IMR-90 (cell line): Measurements from ENCODE around the gene AAK1. TPM values are rescaled to one million over a fixed set of nuclear protein-coding genes. Genes with fewer than 3 reads are reported as not detected.

Experiments
- ATAC-seq: fragments of 200-7000 bp; cut with Tn5 transposase; 2 replicates; pipeline ENCODE4 v1.9.1; 2020; ENCODE audit warnings: low read depth, mild to moderate bottlenecking, moderate library complexity
- BruUV-seq: library from RNA; stranded (reverse); fragments of 400-500 nt; replicated peaks from 2 replicates; lab custom pipeline; 2021; lab: Mats Ljungman, UMichigan
- CTCF ChIA-PET: fragments of 300-600 bp; formaldehyde crosslinking; extraction: SDS; loops from one replicate; lab custom pipeline; 2021; ENCODE audit warnings: antibody characterized with exemption; lab: Yijun Ruan, JAX
- POLR2A ChIA-PET: fragments of 300-600 bp; sonication (Branson Sonifier 250); formaldehyde crosslinking; loops from one replicate; lab custom pipeline; 2022; ENCODE audit warnings: antibody characterized with exemption; ENCODE audit not compliant: unreplicated experiment; lab: Charles Lee
- DNase-seq: peaks from one replicate; pipeline ENCODE4 v3.0.0; 2013
- H2AFZ ChIP-seq: replicated peaks from 2 replicates; pipeline ENCODE3; 2013; ENCODE audit warnings: low read length, mild to moderate bottlenecking; ENCODE audit not compliant: poor library complexity
- H2AK5ac ChIP-seq: 2 replicates; pipeline ENCODE4 v1.6.1; 2013; ENCODE audit warnings: low read depth, low read length, inconsistent platforms
- H2AK9ac ChIP-seq: replicated peaks from 2 replicates; pipeline ENCODE3; 2013; ENCODE audit warnings: mild to moderate bottlenecking, low read depth, low read length, moderate library complexity; ENCODE audit not compliant: poor library complexity
- H2BK120ac ChIP-seq: 2 replicates; pipeline ENCODE4 v1.6.1; 2013; ENCODE audit warnings: low read depth, low read length, inconsistent platforms
- H2BK15ac ChIP-seq: 3 replicates; pipeline ENCODE4 v1.6.1; 2013; ENCODE audit warnings: low read depth, low read length, inconsistent platforms
- H2BK20ac ChIP-seq: 2 replicates; pipeline ENCODE4 v1.6.1; 2013; ENCODE audit warnings: low read depth, mild to moderate bottlenecking, inconsistent platforms, low read length, moderate library complexity
- H2BK5ac ChIP-seq: 2 replicates; pipeline ENCODE4 v1.6.1; 2013; ENCODE audit warnings: mild to moderate bottlenecking, low read depth, low read length, inconsistent platforms; ENCODE audit not compliant: poor library complexity, severe bottlenecking
- H3K14ac ChIP-seq: replicated peaks from 2 replicates; pipeline ENCODE4 v1.6.1; 2013; ENCODE audit warnings: low read depth, low read length, inconsistent platforms
- H3K18ac ChIP-seq: 2 replicates; pipeline ENCODE4 v1.6.1; 2013; ENCODE audit warnings: low read depth, low read length, control low read depth
- H3K23ac ChIP-seq: 2 replicates; pipeline ENCODE4 v1.6.1; 2013; ENCODE audit warnings: low read depth, low read length, inconsistent platforms
- H3K27ac ChIP-seq: 2 replicates; pipeline ENCODE4 v1.5.1; 2013; ENCODE audit warnings: mild to moderate bottlenecking, control low read depth, low read length; ENCODE audit not compliant: insufficient read depth
- H3K27me3 ChIP-seq: 2 replicates; pipeline ENCODE4 v1.6.1; 2013; ENCODE audit warnings: low read length; ENCODE audit not compliant: control insufficient read depth, insufficient read depth
- H3K36me3 ChIP-seq: 2 replicates; pipeline ENCODE4 v1.6.1; 2013; ENCODE audit warnings: low read length, mixed read lengths; ENCODE audit not compliant: control insufficient read depth, insufficient read depth
- H3K4ac ChIP-seq: 2 replicates; pipeline ENCODE4 v1.6.1; 2013; ENCODE audit warnings: low read depth, low read length, inconsistent platforms
- H3K4me1 ChIP-seq: 2 replicates; pipeline ENCODE4 v1.6.1; 2013; ENCODE audit warnings: low read length, mixed read lengths; ENCODE audit not compliant: control insufficient read depth, insufficient read depth
- H3K4me2 ChIP-seq: 2 replicates; pipeline ENCODE4 v1.6.1; 2013; ENCODE audit warnings: low read depth, mild to moderate bottlenecking, control low read depth, low read length, moderate library complexity
- H3K4me3 ChIP-seq: 2 replicates; pipeline ENCODE4 v1.5.1; 2013; ENCODE audit warnings: low read depth, mild to moderate bottlenecking, control low read depth, low read length, moderate library complexity; ENCODE audit not compliant: insufficient read depth
- H3K56ac ChIP-seq: 2 replicates; pipeline ENCODE4 v1.6.1; 2013; ENCODE audit warnings: low read length, inconsistent platforms; ENCODE audit not compliant: insufficient read depth; ENCODE audit errors: extremely low read depth
- H3K79me1 ChIP-seq, 2 experiments: 2 replicates each; pipeline ENCODE4 v1.6.1; 2013; ENCODE audit warnings: low read length in 2 of 2, inconsistent platforms in 1 of 2, low read depth in 1 of 2
- H3K9ac ChIP-seq: 2 replicates; pipeline ENCODE4 v1.6.1; 2013; ENCODE audit warnings: low read depth, low read length, control low read depth
- H3K9me1 ChIP-seq: 2 replicates; pipeline ENCODE4 v1.6.1; 2013; ENCODE audit warnings: low read length, inconsistent platforms; ENCODE audit not compliant: insufficient read depth
- H3K9me3 ChIP-seq: 2 replicates; pipeline ENCODE4 v1.6.1; 2013; ENCODE audit warnings: low read length; ENCODE audit not compliant: control insufficient read depth, insufficient read depth
- H4K20me1 ChIP-seq: 2 replicates; pipeline ENCODE4 v1.6.1; 2013; ENCODE audit warnings: low read length, inconsistent platforms; ENCODE audit not compliant: insufficient read depth
- H4K5ac ChIP-seq: 2 replicates; pipeline ENCODE4 v1.6.1; 2013; ENCODE audit warnings: mild to moderate bottlenecking, low read depth, low read length, control low read depth
- H4K8ac ChIP-seq, 2 experiments: 2 replicates each; pipeline ENCODE4 v1.6.1; 2013; ENCODE audit warnings: low read depth in 2 of 2, low read length in 2 of 2, control low read depth in 1 of 2, inconsistent platforms in 1 of 2
- H4K91ac ChIP-seq: 2 replicates; pipeline ENCODE4 v1.6.1; 2013; ENCODE audit warnings: low read depth, low read length, inconsistent platforms; ENCODE audit not compliant: insufficient read depth
- BHLHE40 ChIP-seq: fragments of 150-350 bp; IDR thresholded peaks from 2 replicates; pipeline ENCODE4 v1.6.1; 2016; ENCODE audit warnings: mild to moderate bottlenecking, low read depth, low read length
- CEBPB ChIP-seq: IDR thresholded peaks from 2 replicates; pipeline ENCODE4 v1.6.1; 2012; ENCODE audit warnings: low read depth, low read length, improper control_type of control experiment
- CHD1 ChIP-seq: IDR thresholded peaks from 2 replicates; pipeline ENCODE4 v1.6.1; 2012; ENCODE audit warnings: low read depth, low read length, improper control_type of control experiment
- ELK1 ChIP-seq: fragments of 150-350 bp; IDR thresholded peaks from 2 replicates; pipeline ENCODE4 v1.6.1; 2016; ENCODE audit warnings: low read depth, mild to moderate bottlenecking, low read length, moderate library complexity, borderline replicate concordance
- FOS ChIP-seq: fragments of 150-350 bp; IDR thresholded peaks from 2 replicates; pipeline ENCODE4 v1.6.1; 2016; ENCODE audit warnings: low read depth, low read length
- MAFK ChIP-seq: IDR thresholded peaks from 2 replicates; pipeline ENCODE4 v1.6.1; 2012; ENCODE audit warnings: low read depth, low read length, improper control_type of control experiment
- MAZ ChIP-seq: IDR thresholded peaks from 2 replicates; pipeline ENCODE4 v1.6.1; 2012; ENCODE audit warnings: low read depth, mild to moderate bottlenecking, low read length, improper control_type of control experiment, moderate library complexity, borderline replicate concordance
- MXI1 ChIP-seq: IDR thresholded peaks from 2 replicates; pipeline ENCODE4 v1.6.1; 2012; ENCODE audit warnings: low read depth, mild to moderate bottlenecking, low read length, moderate library complexity, borderline replicate concordance
- NFE2L2 ChIP-seq: fragments of 150-350 bp; IDR thresholded peaks from 2 replicates; pipeline ENCODE4 v1.6.1; 2016; ENCODE audit warnings: low read depth, mild to moderate bottlenecking, low read length
- POLR2A ChIP-seq: IDR thresholded peaks from 2 replicates; pipeline ENCODE4 v1.6.1; 2012; ENCODE audit warnings: mild to moderate bottlenecking, low read depth, low read length
- RAD21 ChIP-seq: IDR thresholded peaks from 2 replicates; pipeline ENCODE4 v1.6.1; 2012; ENCODE audit warnings: low read length, improper control_type of control experiment
- RCOR1 ChIP-seq: IDR thresholded peaks from 2 replicates; pipeline ENCODE4 v1.6.1; 2012; ENCODE audit warnings: mild to moderate bottlenecking, low read length, improper control_type of control experiment; ENCODE audit not compliant: insufficient replicate concordance
- RFX5 ChIP-seq: IDR thresholded peaks from 2 replicates; pipeline ENCODE4 v1.8.0; 2012; ENCODE audit warnings: low read depth, mild to moderate bottlenecking, low read length, moderate library complexity
- SMC3 ChIP-seq: fragments of 150-350 bp; IDR thresholded peaks from 2 replicates; pipeline ENCODE4 v1.6.1; 2016; ENCODE audit warnings: low read depth, mild to moderate bottlenecking, antibody characterized with exemption, low read length, moderate library complexity
- USF2 ChIP-seq: fragments of 150-350 bp; IDR thresholded peaks from 2 replicates; pipeline ENCODE4 v1.6.1; 2017; ENCODE audit warnings: mild to moderate bottlenecking, antibody characterized with exemption, low read length, low read depth
- WGBS, 2 experiments: methylation state at CpG; one replicate each; pipeline versions ENCODE4 v1.1.5 to v1.1.7; 2013; ENCODE audit warnings: missing lambda C conversion rate in 2 of 2; ENCODE audit not compliant: insufficient read length in 1 of 2; ENCODE audit errors: extremely low coverage in 2 of 2; 5-methylcytosine and 5-hydroxymethylcytosine counted together
- dilution Hi-C: fragments of 300-500 bp; cut with HindIII; formaldehyde crosslinking; loops from one replicate; pipeline ENCODE4 v1.14.3; 2018; ENCODE audit warnings: low sequenced_read_pairs; ENCODE audit not compliant: unreplicated experiment
- in situ Hi-C: fragments of 300-500 bp; cut with MboI; formaldehyde crosslinking; loops from 3 replicates; pipeline ENCODE4 v1.14.3; 2019; ENCODE audit warnings: low sequenced_read_pairs, inconsistent platforms, mixed read lengths
- intact Hi-C: fragments of 100-400 bp; cut with micrococcal nuclease; formaldehyde crosslinking; loops from 2 replicates; pipeline ENCODE4 v1.10.0; 2022
- polyA plus RNA-seq, 3 experiments: library from polyadenylated mRNA; depleted of rRNA; stranded (reverse); fragments of >200 nt; gene quantifications; 2 replicates each; pipeline ENCODE4 v1.2.3, GENCODE V29; 2012; ENCODE audit warnings: low replicate concordance in 1 of 3
- total RNA-seq: library from RNA; depleted of rRNA; stranded (reverse); fragments of >200 nt; gene quantifications from 2 replicates; pipeline ENCODE4 v1.2.3, GENCODE V29; 2012
- TF ChIP-seq, protein P1 (sequence below): conservative IDR thresholded peaks from 2 replicates; pipeline ENCODE4 v1.5.1; 2012; ENCODE audit warnings: mild to moderate bottlenecking, low read depth, low read length, improper control_type of control experiment

AAK1 gene
- total and polyA plus RNA-seq, 2 of the 4 experiments (the other 2 are of a cell fraction): 21.9 to 26.5 TPM

DNA sequence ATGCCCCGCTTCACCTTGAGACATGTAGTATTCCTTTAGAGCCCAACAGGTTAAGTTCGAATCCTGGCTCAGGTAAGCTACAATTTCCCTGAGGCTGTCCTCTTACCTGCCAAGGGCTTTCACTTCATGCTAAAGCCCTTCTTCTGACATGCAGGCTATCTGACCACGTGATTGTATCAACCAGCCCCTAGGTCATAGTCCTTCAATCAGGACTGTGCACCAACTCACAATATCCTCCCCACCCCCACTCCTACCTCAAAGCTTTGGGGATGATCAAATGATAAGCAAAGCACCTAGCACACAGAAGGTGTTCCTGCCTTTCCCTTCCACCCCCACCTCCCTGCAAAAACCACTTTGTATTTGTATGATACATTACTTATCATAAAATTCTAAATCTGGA, 78.9 kb downstream of the AAK1 start:
- Histone ChIP-seq H3K9me3 (no peaks in the 10 kb centered on the region), H3K4me2 (no peak overlapping the region), H3K18ac (no peak overlapping the region), H3K4me1 (peaks cover 34% of the 10 kb centered on the region), H2BK120ac (no peak overlapping the region), H3K9ac (no peak overlapping the region), H3K27ac (no peak overlapping the region), H4K20me1 (peaks cover 66% of the 10 kb centered on the region), H4K8ac (peak overlapping the region in 1 of 2 experiments; percentile 15; a peak in 1 of 4 replicates), H2BK15ac (0 out of 3 replicates have a peak overlapping the region, but pooled peaks have one; percentile 1), H3K36me3 (peaks cover 2% of the 10 kb centered on the region; the same call in 1 of the 2 replicates), H3K9me1 (peaks cover 47% of the 10 kb centered on the region), H4K91ac (no peak overlapping the region), H2BK5ac (no peak overlapping the region), H3K4me3 (no peak overlapping the region), H3K23ac (0 out of 2 replicates have a peak overlapping the region, but pooled peaks have one; percentile 32), H4K5ac (no peak overlapping the region), H2BK20ac (no peak overlapping the region), H2AFZ (no peak overlapping the region), H3K79me1 (peaks cover 59 to 95% of the 10 kb centered on the region in 2 experiments), H3K56ac (no peak overlapping the region), H2AK5ac (0 out of 2 replicates have a peak overlapping the region, but pooled peaks have one; percentile 9), H3K27me3 (no peaks in the 10 kb centered on the region), H3K4ac (no peak overlapping the region), H3K14ac (peak overlapping the region; percentile 50; the same call in 1 of the 2 replicates), H2AK9ac (no peak overlapping the region)
- DNase-seq: no peak
- no TSS peak for BruUV-seq
- dilution Hi-C loops (no loop called here), intact Hi-C loops (loop anchor here (1.0 to 5.0 kb wide), 2 partner anchors 78 to 152 kb away; partner anchors contain the start of gene AAK1), in situ Hi-C loops (loop anchor here (5.0 to 10.0 kb wide), 2 partner anchors 148 to 250 kb away; no protein-coding TSS in a partner anchor)
- 100% methylated on average over 2 of the region's 3 CpGs; no CpG with 5 or more reads in 1 of the 2 experiments for WGBS, 2 experiments
- no peak for TF ChIP-seq RAD21
- no peak for TF ChIP-seq USF2
- no peak for TF ChIP-seq MAFK
- no peak for TF ChIP-seq MXI1
- TF ChIP-seq POLR2A: no peak
- no peak for TF ChIP-seq RFX5
- no peak for TF ChIP-seq ELK1
- no peak for TF ChIP-seq NFE2L2
- TF ChIP-seq BHLHE40: no peak
- TF ChIP-seq, protein P1, sequence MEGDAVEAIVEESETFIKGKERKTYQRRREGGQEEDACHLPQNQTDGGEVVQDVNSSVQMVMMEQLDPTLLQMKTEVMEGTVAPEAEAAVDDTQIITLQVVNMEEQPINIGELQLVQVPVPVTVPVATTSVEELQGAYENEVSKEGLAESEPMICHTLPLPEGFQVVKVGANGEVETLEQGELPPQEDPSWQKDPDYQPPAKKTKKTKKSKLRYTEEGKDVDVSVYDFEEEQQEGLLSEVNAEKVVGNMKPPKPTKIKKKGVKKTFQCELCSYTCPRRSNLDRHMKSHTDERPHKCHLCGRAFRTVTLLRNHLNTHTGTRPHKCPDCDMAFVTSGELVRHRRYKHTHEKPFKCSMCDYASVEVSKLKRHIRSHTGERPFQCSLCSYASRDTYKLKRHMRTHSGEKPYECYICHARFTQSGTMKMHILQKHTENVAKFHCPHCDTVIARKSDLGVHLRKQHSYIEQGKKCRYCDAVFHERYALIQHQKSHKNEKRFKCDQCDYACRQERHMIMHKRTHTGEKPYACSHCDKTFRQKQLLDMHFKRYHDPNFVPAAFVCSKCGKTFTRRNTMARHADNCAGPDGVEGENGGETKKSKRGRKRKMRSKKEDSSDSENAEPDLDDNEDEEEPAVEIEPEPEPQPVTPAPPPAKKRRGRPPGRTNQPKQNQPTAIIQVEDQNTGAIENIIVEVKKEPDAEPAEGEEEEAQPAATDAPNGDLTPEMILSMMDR: no peak
- no peak for TF ChIP-seq CEBPB
- no peak for TF ChIP-seq CHD1
- TF ChIP-seq MAZ: no peak
- TF ChIP-seq FOS: no peak
- no peak for TF ChIP-seq SMC3
- TF ChIP-seq RCOR1: no peak
- no peak for ATAC-seq
- CTCF ChIA-PET: interaction anchor here (0.7 to 1.4 kb wide), 6 partner anchors 8 to 1347 kb away, joined by 3 to 8 read pairs (median 3); no protein-coding TSS in a partner anchor
- POLR2A ChIA-PET: no interaction called here
